ENCODE results near the gene ZIM2. TPM values are rescaled to one million over a fixed set of nuclear protein-coding genes. Genes with fewer than 3 reads are reported as not detected.

ZIM2 gene
- total RNA-seq, 1 experiment from 2014 or later = not detected

DNA sequence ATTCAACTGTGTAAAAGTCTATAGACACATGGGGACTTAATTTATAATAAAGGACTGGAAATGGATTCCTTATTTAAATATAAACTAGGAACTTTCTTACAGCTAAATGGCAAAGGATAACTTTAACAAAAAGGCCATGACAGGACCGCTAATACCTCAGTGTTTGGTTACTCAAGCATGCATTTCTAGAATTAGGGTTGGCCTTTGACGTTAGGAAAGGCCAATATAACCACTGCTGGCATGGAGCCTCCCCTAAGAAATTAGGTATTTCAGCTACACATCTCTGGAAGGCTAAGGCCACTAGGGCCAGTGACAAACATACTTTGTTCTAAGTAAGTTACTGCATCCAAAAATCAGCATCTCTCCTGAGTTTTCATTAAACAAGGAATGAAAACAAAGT is 9.3 kb downstream of the ZIM2 start (continued):
- TF ChIP-seq, protein P1, sequence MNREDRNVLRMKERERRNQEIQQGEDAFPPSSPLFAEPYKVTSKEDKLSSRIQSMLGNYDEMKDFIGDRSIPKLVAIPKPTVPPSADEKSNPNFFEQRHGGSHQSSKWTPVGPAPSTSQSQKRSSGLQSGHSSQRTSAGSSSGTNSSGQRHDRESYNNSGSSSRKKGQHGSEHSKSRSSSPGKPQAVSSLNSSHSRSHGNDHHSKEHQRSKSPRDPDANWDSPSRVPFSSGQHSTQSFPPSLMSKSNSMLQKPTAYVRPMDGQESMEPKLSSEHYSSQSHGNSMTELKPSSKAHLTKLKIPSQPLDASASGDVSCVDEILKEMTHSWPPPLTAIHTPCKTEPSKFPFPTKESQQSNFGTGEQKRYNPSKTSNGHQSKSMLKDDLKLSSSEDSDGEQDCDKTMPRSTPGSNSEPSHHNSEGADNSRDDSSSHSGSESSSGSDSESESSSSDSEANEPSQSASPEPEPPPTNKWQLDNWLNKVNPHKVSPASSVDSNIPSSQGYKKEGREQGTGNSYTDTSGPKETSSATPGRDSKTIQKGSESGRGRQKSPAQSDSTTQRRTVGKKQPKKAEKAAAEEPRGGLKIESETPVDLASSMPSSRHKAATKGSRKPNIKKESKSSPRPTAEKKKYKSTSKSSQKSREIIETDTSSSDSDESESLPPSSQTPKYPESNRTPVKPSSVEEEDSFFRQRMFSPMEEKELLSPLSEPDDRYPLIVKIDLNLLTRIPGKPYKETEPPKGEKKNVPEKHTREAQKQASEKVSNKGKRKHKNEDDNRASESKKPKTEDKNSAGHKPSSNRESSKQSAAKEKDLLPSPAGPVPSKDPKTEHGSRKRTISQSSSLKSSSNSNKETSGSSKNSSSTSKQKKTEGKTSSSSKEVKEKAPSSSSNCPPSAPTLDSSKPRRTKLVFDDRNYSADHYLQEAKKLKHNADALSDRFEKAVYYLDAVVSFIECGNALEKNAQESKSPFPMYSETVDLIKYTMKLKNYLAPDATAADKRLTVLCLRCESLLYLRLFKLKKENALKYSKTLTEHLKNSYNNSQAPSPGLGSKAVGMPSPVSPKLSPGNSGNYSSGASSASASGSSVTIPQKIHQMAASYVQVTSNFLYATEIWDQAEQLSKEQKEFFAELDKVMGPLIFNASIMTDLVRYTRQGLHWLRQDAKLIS (CRISPR knock-in tag; IDR thresholded peaks at IDR 0.05; ENCODE audit: borderline replicate concordance) = no peak
- TF ChIP-seq ZBTB21 (CRISPR knock-in tag; IDR thresholded peaks at IDR 0.05; ENCODE audit: borderline replicate concordance) = no peak

DNA sequence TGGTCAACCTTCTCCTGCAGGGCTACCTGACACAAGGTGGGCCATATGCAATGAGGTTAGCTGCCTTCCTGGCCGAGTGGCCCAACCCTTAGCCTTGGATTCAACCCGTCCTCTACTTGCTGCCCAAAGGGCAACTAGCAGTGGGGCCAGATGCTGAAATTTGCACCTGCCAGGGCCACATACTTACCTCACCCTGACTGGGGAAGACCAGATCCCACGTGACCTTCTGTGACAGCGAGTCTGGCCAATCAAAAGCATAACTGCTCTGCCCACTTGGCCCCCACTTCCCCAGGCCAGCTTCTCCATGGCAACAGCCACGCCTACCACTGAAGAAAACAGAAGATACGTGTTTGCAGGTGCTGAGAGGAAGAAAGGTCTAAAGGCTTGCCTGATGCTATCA is 10.9 kb downstream of the ZIM2 start:
- no peak for ATAC-seq
- CTCF ChIA-PET = no interaction called here
- Mint-ChIP-seq H3K36me3 (peaks cover 82% of the 10 kb centered on the region), H3K4me3 (no peak overlapping the region), H3K9me3 (peaks cover 94% of the 10 kb centered on the region), H3K27me3 (ENCODE audit: low read depth) (peaks cover 7% of the 10 kb centered on the region), H3K4me1 (no peaks in the 10 kb centered on the region), H3K27ac (no peak overlapping the region)
- POLR2A ChIA-PET = no interaction called here
- TF ChIP-seq FOXP1 (CRISPR knock-in tag; IDR thresholded peaks at IDR 0.05; ENCODE audit: borderline replicate concordance) (no peak), FOXK1 (CRISPR knock-in tag; IDR thresholded peaks at IDR 0.05) (no peak), CREM (CRISPR knock-in tag; IDR thresholded peaks at IDR 0.05) (no peak), IRF2 (CRISPR knock-in tag; IDR thresholded peaks at IDR 0.05; ENCODE audit: borderline replicate concordance, low read depth) (no peak), NR3C1 (CRISPR knock-in tag; conservative IDR thresholded peaks at IDR 0.05; ENCODE audit: low read depth) (no peak), ZNF121 (CRISPR knock-in tag; IDR thresholded peaks at IDR 0.05) (no peak), ELF4 (CRISPR knock-in tag; IDR thresholded peaks at IDR 0.05; ENCODE audit: low read depth) (no peak), NFATC4 (CRISPR knock-in tag; IDR thresholded peaks at IDR 0.05) (no peak)
- TF ChIP-seq, protein P2, sequence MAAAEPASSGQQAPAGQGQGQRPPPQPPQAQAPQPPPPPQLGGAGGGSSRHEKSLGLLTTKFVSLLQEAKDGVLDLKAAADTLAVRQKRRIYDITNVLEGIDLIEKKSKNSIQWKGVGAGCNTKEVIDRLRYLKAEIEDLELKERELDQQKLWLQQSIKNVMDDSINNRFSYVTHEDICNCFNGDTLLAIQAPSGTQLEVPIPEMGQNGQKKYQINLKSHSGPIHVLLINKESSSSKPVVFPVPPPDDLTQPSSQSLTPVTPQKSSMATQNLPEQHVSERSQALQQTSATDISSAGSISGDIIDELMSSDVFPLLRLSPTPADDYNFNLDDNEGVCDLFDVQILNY (CRISPR knock-in tag; IDR thresholded peaks at IDR 0.05) = no peak
- TF ChIP-seq, protein P3, sequence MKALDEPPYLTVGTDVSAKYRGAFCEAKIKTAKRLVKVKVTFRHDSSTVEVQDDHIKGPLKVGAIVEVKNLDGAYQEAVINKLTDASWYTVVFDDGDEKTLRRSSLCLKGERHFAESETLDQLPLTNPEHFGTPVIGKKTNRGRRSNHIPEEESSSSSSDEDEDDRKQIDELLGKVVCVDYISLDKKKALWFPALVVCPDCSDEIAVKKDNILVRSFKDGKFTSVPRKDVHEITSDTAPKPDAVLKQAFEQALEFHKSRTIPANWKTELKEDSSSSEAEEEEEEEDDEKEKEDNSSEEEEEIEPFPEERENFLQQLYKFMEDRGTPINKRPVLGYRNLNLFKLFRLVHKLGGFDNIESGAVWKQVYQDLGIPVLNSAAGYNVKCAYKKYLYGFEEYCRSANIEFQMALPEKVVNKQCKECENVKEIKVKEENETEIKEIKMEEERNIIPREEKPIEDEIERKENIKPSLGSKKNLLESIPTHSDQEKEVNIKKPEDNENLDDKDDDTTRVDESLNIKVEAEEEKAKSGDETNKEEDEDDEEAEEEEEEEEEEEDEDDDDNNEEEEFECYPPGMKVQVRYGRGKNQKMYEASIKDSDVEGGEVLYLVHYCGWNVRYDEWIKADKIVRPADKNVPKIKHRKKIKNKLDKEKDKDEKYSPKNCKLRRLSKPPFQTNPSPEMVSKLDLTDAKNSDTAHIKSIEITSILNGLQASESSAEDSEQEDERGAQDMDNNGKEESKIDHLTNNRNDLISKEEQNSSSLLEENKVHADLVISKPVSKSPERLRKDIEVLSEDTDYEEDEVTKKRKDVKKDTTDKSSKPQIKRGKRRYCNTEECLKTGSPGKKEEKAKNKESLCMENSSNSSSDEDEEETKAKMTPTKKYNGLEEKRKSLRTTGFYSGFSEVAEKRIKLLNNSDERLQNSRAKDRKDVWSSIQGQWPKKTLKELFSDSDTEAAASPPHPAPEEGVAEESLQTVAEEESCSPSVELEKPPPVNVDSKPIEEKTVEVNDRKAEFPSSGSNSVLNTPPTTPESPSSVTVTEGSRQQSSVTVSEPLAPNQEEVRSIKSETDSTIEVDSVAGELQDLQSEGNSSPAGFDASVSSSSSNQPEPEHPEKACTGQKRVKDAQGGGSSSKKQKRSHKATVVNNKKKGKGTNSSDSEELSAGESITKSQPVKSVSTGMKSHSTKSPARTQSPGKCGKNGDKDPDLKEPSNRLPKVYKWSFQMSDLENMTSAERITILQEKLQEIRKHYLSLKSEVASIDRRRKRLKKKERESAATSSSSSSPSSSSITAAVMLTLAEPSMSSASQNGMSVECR (CRISPR knock-in tag; IDR thresholded peaks at IDR 0.05; ENCODE audit: borderline replicate concordance) = no peak
- TF ChIP-seq, protein P4, sequence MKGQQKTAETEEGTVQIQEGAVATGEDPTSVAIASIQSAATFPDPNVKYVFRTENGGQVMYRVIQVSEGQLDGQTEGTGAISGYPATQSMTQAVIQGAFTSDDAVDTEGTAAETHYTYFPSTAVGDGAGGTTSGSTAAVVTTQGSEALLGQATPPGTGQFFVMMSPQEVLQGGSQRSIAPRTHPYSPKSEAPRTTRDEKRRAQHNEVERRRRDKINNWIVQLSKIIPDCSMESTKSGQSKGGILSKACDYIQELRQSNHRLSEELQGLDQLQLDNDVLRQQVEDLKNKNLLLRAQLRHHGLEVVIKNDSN (CRISPR knock-in tag; IDR thresholded peaks at IDR 0.05) = no peak
- TF ChIP-seq, protein P5, sequence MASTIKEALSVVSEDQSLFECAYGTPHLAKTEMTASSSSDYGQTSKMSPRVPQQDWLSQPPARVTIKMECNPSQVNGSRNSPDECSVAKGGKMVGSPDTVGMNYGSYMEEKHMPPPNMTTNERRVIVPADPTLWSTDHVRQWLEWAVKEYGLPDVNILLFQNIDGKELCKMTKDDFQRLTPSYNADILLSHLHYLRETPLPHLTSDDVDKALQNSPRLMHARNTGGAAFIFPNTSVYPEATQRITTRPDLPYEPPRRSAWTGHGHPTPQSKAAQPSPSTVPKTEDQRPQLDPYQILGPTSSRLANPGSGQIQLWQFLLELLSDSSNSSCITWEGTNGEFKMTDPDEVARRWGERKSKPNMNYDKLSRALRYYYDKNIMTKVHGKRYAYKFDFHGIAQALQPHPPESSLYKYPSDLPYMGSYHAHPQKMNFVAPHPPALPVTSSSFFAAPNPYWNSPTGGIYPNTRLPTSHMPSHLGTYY (CRISPR knock-in tag; IDR thresholded peaks at IDR 0.05) = no peak
- TF ChIP-seq, protein P6, sequence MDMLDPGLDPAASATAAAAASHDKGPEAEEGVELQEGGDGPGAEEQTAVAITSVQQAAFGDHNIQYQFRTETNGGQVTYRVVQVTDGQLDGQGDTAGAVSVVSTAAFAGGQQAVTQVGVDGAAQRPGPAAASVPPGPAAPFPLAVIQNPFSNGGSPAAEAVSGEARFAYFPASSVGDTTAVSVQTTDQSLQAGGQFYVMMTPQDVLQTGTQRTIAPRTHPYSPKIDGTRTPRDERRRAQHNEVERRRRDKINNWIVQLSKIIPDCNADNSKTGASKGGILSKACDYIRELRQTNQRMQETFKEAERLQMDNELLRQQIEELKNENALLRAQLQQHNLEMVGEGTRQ (CRISPR knock-in tag; IDR thresholded peaks at IDR 0.05) = no peak
- DNase-seq (ENCODE audit: low spot score) = no peak
